Measurements from ENCODE around the gene LIFR.

DNA sequence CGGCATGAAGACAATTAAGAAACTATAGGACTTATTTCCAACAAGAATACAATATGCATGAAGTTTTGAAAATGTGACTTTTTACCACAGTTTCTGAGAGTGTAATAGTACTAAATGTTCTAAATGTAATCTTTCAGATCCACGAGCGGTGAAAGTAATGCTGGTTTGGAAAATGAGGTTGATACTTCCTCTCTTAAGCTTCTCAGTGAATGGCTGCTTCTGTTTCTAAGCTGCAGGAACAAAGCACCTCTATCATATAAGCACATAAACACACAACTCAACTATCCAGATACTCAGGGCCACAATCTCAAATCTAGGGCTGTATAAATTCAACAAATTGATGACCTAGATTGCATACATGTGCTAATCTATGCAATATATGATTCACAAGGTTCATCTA, 78.3 kb downstream of the LIFR start:
- TF ChIP-seq, protein P1, sequence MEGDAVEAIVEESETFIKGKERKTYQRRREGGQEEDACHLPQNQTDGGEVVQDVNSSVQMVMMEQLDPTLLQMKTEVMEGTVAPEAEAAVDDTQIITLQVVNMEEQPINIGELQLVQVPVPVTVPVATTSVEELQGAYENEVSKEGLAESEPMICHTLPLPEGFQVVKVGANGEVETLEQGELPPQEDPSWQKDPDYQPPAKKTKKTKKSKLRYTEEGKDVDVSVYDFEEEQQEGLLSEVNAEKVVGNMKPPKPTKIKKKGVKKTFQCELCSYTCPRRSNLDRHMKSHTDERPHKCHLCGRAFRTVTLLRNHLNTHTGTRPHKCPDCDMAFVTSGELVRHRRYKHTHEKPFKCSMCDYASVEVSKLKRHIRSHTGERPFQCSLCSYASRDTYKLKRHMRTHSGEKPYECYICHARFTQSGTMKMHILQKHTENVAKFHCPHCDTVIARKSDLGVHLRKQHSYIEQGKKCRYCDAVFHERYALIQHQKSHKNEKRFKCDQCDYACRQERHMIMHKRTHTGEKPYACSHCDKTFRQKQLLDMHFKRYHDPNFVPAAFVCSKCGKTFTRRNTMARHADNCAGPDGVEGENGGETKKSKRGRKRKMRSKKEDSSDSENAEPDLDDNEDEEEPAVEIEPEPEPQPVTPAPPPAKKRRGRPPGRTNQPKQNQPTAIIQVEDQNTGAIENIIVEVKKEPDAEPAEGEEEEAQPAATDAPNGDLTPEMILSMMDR (IDR thresholded peaks at IDR 0.05) = no peak
- TF ChIP-seq POLR2A (IDR thresholded peaks at IDR 0.05) = no peak
